H9 (cell line): ENCODE results near the gene HSDL2. TPM values are rescaled to one million over a fixed set of nuclear protein-coding genes. Genes with fewer than 3 reads are reported as not detected.

Experiments
- DNase-seq: peaks from one replicate; pipeline ENCODE4 v3.0.0-alpha.2; 2017
- H2AFZ ChIP-seq: one replicate; pipeline ENCODE4 v1.6.1; 2013; ENCODE audit warnings: mild to moderate bottlenecking, low read length, control low read depth, moderate library complexity
- H2AK5ac ChIP-seq: 2 replicates; pipeline ENCODE4 v1.6.1; 2013; ENCODE audit warnings: low read length, control low read depth, mixed read lengths; ENCODE audit not compliant: insufficient read length
- H2BK120ac ChIP-seq: one replicate; pipeline ENCODE4 v1.6.1; 2013; ENCODE audit warnings: low read depth, mild to moderate bottlenecking, low read length, control low read depth, inconsistent platforms; ENCODE audit not compliant: poor library complexity, severe bottlenecking
- H2BK12ac ChIP-seq: 2 replicates; pipeline ENCODE4 v1.6.1; 2013; ENCODE audit warnings: low read length, control low read depth, mixed read lengths, low read depth; ENCODE audit not compliant: insufficient read length
- H2BK15ac ChIP-seq: 2 replicates; pipeline ENCODE4 v1.6.1; 2013; ENCODE audit warnings: low read depth, low read length, control low read depth
- H2BK20ac ChIP-seq: one replicate; pipeline ENCODE4 v1.6.1; 2013; ENCODE audit warnings: low read depth, mild to moderate bottlenecking, low read length, control low read depth, inconsistent platforms; ENCODE audit not compliant: poor library complexity, severe bottlenecking
- H2BK5ac ChIP-seq: 2 replicates; pipeline ENCODE4 v1.6.1; 2013; ENCODE audit warnings: low read length, control low read depth, mixed read lengths; ENCODE audit not compliant: insufficient read length
- H3K14ac ChIP-seq: 2 replicates; pipeline ENCODE4 v1.6.1; 2013; ENCODE audit warnings: low read length, control low read depth; ENCODE audit not compliant: insufficient read depth
- H3K18ac ChIP-seq: 2 replicates; pipeline ENCODE4 v1.6.1; 2013; ENCODE audit warnings: low read depth, mild to moderate bottlenecking, mixed read lengths, low read length, control low read depth; ENCODE audit not compliant: insufficient read length
- H3K23ac ChIP-seq: 2 replicates; pipeline ENCODE4 v1.6.1; 2013; ENCODE audit warnings: low read length, control low read depth, mixed read lengths, low read depth; ENCODE audit not compliant: insufficient read length
- H3K23me2 ChIP-seq: 2 replicates; pipeline ENCODE4 v1.6.1; 2013; ENCODE audit warnings: low read depth, mild to moderate bottlenecking, mixed read lengths, low read length, control low read depth; ENCODE audit not compliant: insufficient read length, poor library complexity, severe bottlenecking
- H3K27ac ChIP-seq: 2 replicates; pipeline ENCODE4 v1.5.1; 2013; ENCODE audit warnings: low read length, control low read depth, mixed read lengths, low read depth; ENCODE audit not compliant: insufficient read length
- H3K27me3 ChIP-seq: 2 replicates; pipeline ENCODE4 v1.6.1; 2013; ENCODE audit warnings: low read length, control low read depth, inconsistent platforms; ENCODE audit not compliant: insufficient read depth
- H3K4ac ChIP-seq: 2 replicates; pipeline ENCODE4 v1.6.1; 2013; ENCODE audit warnings: low read depth, mild to moderate bottlenecking, control low read depth, inconsistent platforms, low read length, moderate library complexity
- H3K4me1 ChIP-seq: 2 replicates; pipeline ENCODE4 v1.6.1; 2013; ENCODE audit warnings: low read length, control low read depth, inconsistent platforms; ENCODE audit not compliant: insufficient read depth
- H3K4me2 ChIP-seq: 2 replicates; pipeline ENCODE4 v1.6.1; 2013; ENCODE audit warnings: low read length, control low read depth, mixed read lengths; ENCODE audit not compliant: insufficient read length, insufficient read depth
- H3K56ac ChIP-seq: 2 replicates; pipeline ENCODE4 v1.6.1; 2013; ENCODE audit warnings: low read depth, mild to moderate bottlenecking, mixed read lengths, low read length, control low read depth; ENCODE audit not compliant: insufficient read length
- H3K79me1 ChIP-seq: 2 replicates; pipeline ENCODE4 v1.6.1; 2013; ENCODE audit warnings: low read depth, mild to moderate bottlenecking, moderate library complexity, low read length, control low read depth, inconsistent platforms; ENCODE audit not compliant: insufficient read depth, poor library complexity, severe bottlenecking
- H3K79me2 ChIP-seq: 2 replicates; pipeline ENCODE4 v1.6.1; 2013; ENCODE audit warnings: low read length, control low read depth, inconsistent platforms; ENCODE audit not compliant: insufficient read depth
- H3K9ac ChIP-seq: 2 replicates; pipeline ENCODE4 v1.6.1; 2013; ENCODE audit warnings: low read length, control low read depth, mixed read lengths; ENCODE audit not compliant: insufficient read length; ENCODE audit errors: extremely low read depth
- H3K9me3 ChIP-seq: one replicate; pipeline ENCODE4 v1.6.1; 2013; ENCODE audit warnings: low read depth, low read length, inconsistent platforms; ENCODE audit not compliant: control insufficient read depth
- H3T11ph ChIP-seq: one replicate; pipeline ENCODE4 v1.6.1; 2013; ENCODE audit warnings: mild to moderate bottlenecking, low read length, control low read depth, inconsistent platforms
- H4K20me1 ChIP-seq: one replicate; pipeline ENCODE4 v1.6.1; 2013; ENCODE audit not compliant: control insufficient read depth, insufficient read length, insufficient read depth
- H4K5ac ChIP-seq: 2 replicates; pipeline ENCODE4 v1.6.1; 2013; ENCODE audit warnings: low read depth, mild to moderate bottlenecking, mixed read lengths, low read length, control low read depth; ENCODE audit not compliant: insufficient read length
- H4K8ac ChIP-seq: replicated peaks from 2 replicates; pipeline ENCODE4 v1.6.1; 2013; ENCODE audit warnings: low read length, control low read depth, mixed read lengths, low read depth; ENCODE audit not compliant: insufficient read length
- H4K91ac ChIP-seq: 2 replicates; pipeline ENCODE4 v1.6.1; 2013; ENCODE audit warnings: low read depth, mild to moderate bottlenecking, moderate library complexity, mixed read lengths, low read length, control low read depth; ENCODE audit not compliant: insufficient read length
- H3K27ac Mint-ChIP-seq, 3 experiments: 2 replicates in 2 of 3; 3 replicates in 1 of 3; pipeline ENCODE4 v1.8.0; 2020 to 2021; ENCODE audit warnings: mixed read lengths in 3 of 3, mild to moderate bottlenecking in 1 of 3, moderate library complexity in 1 of 3
- H3K27me3 Mint-ChIP-seq: 2 replicates; pipeline ENCODE4 v1.8.0; 2021; ENCODE audit warnings: low read depth, mild to moderate bottlenecking, moderate library complexity, mixed read lengths
- H3K36me3 Mint-ChIP-seq, 3 experiments: 2 replicates in 2 of 3; 3 replicates in 1 of 3; pipeline ENCODE4 v1.8.0; 2020 to 2021; ENCODE audit warnings: low read depth in 3 of 3, mixed read lengths in 3 of 3; ENCODE audit not compliant: insufficient read depth in 1 of 3
- H3K4me1 Mint-ChIP-seq, 2 experiments: 2 replicates each; pipeline ENCODE4 v1.8.0; 2020; ENCODE audit warnings: mixed read lengths in 2 of 2
- H3K4me3 Mint-ChIP-seq, 2 experiments: 2 replicates in 1 of 2; 3 replicates in 1 of 2; pipeline ENCODE4 v1.8.0; 2020 to 2021; ENCODE audit warnings: mild to moderate bottlenecking in 2 of 2, mixed read lengths in 2 of 2, moderate library complexity in 1 of 2
- H3K9me3 Mint-ChIP-seq, 2 experiments: 2 replicates in 1 of 2; 3 replicates in 1 of 2; pipeline ENCODE4 v1.8.0; 2020; ENCODE audit warnings: mild to moderate bottlenecking in 2 of 2, mixed read lengths in 2 of 2, moderate library complexity in 1 of 2
- WGBS: extraction: QIAGEN DNeasy Blood & Tissue Kit; methylation state at CpG from one replicate; pipeline ENCODE4 v1.1.7; 2013; ENCODE audit warnings: missing lambda C conversion rate, low lambda C conversion rate, mixed read lengths; ENCODE audit not compliant: insufficient read length; ENCODE audit errors: extremely low coverage; 5-methylcytosine and 5-hydroxymethylcytosine counted together
- total RNA-seq: library from RNA; stranded (reverse); gene quantifications from 2 replicates; pipeline ENCODE4 v1.2.1, GENCODE V29; 2021
- TF ChIP-seq, protein P1 (sequence below): fragments of 200-600 bp; sonication (generic); conservative IDR thresholded peaks from 3 replicates; pipeline ENCODE4 v1.8.0; 2021; ENCODE audit warnings: antibody characterized with exemption, mild to moderate bottlenecking

The HSDL2 gene
- total RNA-seq, 1 experiment from 2014 or later = 16.6 TPM

DNA sequence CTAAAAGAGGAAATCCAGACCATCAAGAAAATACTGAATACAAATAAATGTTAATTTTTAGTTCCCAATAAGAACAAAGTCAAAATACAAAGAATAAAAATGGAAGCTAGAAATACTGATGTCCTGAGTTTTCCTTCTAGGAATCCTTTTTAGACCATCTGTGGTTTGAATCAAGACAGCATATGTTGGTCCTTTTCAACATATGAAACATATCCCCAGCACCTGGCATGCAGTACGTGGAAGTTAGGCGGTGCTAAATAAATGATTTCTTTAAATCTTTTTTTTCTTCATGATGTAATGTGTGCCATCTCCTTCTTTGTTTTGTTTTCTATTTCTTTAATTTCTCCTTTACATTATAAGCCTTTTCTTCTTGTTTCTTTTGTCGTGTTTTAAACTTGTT is 140.7 kb downstream of the HSDL2 start:
- Histone ChIP-seq H3K4ac (no peak overlapping the region), H2BK15ac (no peak overlapping the region), H3K4me2 (no peak overlapping the region), H3K9ac (no peak overlapping the region), H3T11ph (no peak overlapping the region), H3K27me3 (no peaks in the 10 kb centered on the region), H4K20me1 (no peaks in the 10 kb centered on the region), H3K56ac (no peak overlapping the region), H3K79me2 (peaks cover 14% of the 10 kb centered on the region; the same call in 1 of the 2 replicates), H3K14ac (no peak overlapping the region), H2BK12ac (no peak overlapping the region), H2BK5ac (no peak overlapping the region), H3K4me1 (no peaks in the 10 kb centered on the region), H3K23ac (no peak overlapping the region), H3K9me3 (no peaks in the 10 kb centered on the region), H2BK20ac (no peak overlapping the region), H3K27ac (no peak overlapping the region), H4K5ac (no peak overlapping the region), H3K79me1 (peaks cover 14% of the 10 kb centered on the region), H4K8ac (no peak overlapping the region), H4K91ac (no peak overlapping the region), H2AK5ac (no peak overlapping the region), H2BK120ac (no peak overlapping the region), H2AFZ (no peak overlapping the region), H3K23me2 (no peaks in the 10 kb centered on the region), H3K18ac (no peak overlapping the region)
- DNase-seq = no peak
- Mint-ChIP-seq H3K4me1 (peaks cover 18 to 21% of the 10 kb centered on the region in 2 experiments), H3K27me3 (no peaks in the 10 kb centered on the region), H3K9me3 (no peaks in the 10 kb centered on the region), H3K27ac (no peak overlapping the region), H3K36me3 (no peaks in the 10 kb centered on the region), H3K4me3 (no peak overlapping the region)
- WGBS = no CpG with 5 or more reads among the region's 3 CpGs
- TF ChIP-seq, protein P1, sequence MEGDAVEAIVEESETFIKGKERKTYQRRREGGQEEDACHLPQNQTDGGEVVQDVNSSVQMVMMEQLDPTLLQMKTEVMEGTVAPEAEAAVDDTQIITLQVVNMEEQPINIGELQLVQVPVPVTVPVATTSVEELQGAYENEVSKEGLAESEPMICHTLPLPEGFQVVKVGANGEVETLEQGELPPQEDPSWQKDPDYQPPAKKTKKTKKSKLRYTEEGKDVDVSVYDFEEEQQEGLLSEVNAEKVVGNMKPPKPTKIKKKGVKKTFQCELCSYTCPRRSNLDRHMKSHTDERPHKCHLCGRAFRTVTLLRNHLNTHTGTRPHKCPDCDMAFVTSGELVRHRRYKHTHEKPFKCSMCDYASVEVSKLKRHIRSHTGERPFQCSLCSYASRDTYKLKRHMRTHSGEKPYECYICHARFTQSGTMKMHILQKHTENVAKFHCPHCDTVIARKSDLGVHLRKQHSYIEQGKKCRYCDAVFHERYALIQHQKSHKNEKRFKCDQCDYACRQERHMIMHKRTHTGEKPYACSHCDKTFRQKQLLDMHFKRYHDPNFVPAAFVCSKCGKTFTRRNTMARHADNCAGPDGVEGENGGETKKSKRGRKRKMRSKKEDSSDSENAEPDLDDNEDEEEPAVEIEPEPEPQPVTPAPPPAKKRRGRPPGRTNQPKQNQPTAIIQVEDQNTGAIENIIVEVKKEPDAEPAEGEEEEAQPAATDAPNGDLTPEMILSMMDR = no peak

Other genes starting within 250 kb of the HSDL2 start
- gene SUSD1, start 204.8 kb upstream of the HSDL2 start, total RNA-seq = 7.7 and 8.1 TPM in 2 replicates
- 89.5 and 93.1 TPM in 2 replicates for gene PTBP3, start 46.5 kb upstream of the HSDL2 start, total RNA-seq
- gene KIAA1958, start 106.7 kb downstream of the HSDL2 start, total RNA-seq = 32.9 and 34.0 TPM in 2 replicates